Measurements from ENCODE around the gene ETDB. TPM values are rescaled to one million over a fixed set of nuclear protein-coding genes. Genes with fewer than 3 reads are reported as not detected.
A peak's percentile ranks its signal among the peaks of the same experiment; 100 is the strongest.

Gene ETDB
- total RNA-seq, 1 donor from 2014 or later: not detected

DNA sequence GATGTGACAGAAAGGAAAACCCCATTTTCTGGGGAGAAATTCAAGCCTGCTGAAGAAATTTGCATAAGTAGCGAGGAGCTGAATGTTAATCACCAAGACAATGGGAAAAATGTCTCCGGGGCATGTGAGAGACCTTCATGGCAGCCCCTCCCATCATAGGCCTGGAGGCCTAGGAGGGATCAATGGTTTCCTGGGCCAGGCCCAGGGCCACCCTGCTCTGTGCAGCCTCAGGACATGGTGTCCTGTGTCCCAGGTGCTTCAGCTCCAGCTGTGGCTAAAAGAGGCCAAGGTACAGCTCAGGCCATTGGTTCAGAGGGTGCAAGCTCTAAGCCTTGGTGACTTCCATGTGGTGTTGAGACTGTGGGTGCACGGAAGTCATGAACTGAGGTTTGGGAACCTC lies 31.2 kb downstream of the ETDB start:
- no peaks in the 10 kb centered on the region for H3K36me3 ChIP-seq
- DNase-seq: no peak
- H3K9me3 ChIP-seq (replicated peaks): no peaks in the 10 kb centered on the region
- no peaks in the 10 kb centered on the region for H3K27me3 ChIP-seq (ENCODE audit: low read depth)
- H3K4me3 ChIP-seq: no peak overlapping the region
- TF ChIP-seq, protein P1, sequence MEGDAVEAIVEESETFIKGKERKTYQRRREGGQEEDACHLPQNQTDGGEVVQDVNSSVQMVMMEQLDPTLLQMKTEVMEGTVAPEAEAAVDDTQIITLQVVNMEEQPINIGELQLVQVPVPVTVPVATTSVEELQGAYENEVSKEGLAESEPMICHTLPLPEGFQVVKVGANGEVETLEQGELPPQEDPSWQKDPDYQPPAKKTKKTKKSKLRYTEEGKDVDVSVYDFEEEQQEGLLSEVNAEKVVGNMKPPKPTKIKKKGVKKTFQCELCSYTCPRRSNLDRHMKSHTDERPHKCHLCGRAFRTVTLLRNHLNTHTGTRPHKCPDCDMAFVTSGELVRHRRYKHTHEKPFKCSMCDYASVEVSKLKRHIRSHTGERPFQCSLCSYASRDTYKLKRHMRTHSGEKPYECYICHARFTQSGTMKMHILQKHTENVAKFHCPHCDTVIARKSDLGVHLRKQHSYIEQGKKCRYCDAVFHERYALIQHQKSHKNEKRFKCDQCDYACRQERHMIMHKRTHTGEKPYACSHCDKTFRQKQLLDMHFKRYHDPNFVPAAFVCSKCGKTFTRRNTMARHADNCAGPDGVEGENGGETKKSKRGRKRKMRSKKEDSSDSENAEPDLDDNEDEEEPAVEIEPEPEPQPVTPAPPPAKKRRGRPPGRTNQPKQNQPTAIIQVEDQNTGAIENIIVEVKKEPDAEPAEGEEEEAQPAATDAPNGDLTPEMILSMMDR (IDR thresholded peaks at IDR 0.05; ENCODE audit: borderline replicate concordance): no peak
- no peak overlapping the region for H3K27ac ChIP-seq (replicated peaks)
- intact Hi-C loops (cut with micrococcal nuclease): no loop called here
- H3K4me1 ChIP-seq: no peaks in the 10 kb centered on the region

DNA sequence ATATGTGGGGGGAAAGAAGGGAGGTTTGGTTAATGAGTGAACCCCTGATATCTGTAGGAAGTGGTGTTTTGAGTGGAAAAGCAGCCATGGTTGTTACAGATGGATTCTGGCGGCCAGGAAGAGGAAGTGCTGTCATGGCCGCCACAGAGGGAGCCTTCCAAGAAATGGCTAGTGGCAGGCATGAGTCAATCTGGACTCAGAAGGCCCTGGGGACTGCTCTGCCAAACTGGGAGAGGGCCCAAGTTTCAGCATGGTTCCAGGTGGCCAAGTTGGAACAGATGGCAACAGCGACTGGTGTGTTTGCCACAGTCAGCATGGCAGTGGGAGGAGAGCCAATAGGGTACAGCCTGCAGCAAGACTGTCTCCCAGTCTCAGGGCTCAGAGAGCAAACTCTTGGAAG lies 32.5 kb downstream of the ETDB start:
- intact Hi-C loops (cut with micrococcal nuclease): no loop called here
- DNase-seq: no peak
- Histone ChIP-seq H3K9me3 (replicated peaks) (no peaks in the 10 kb centered on the region), H3K36me3 (no peaks in the 10 kb centered on the region), H3K4me3 (no peak overlapping the region), H3K27me3 (ENCODE audit: low read depth) (no peaks in the 10 kb centered on the region), H3K27ac (replicated peaks) (no peak overlapping the region), H3K4me1 (no peaks in the 10 kb centered on the region)
- TF ChIP-seq, protein P1 (IDR thresholded peaks at IDR 0.05; ENCODE audit: borderline replicate concordance): no peak

DNA sequence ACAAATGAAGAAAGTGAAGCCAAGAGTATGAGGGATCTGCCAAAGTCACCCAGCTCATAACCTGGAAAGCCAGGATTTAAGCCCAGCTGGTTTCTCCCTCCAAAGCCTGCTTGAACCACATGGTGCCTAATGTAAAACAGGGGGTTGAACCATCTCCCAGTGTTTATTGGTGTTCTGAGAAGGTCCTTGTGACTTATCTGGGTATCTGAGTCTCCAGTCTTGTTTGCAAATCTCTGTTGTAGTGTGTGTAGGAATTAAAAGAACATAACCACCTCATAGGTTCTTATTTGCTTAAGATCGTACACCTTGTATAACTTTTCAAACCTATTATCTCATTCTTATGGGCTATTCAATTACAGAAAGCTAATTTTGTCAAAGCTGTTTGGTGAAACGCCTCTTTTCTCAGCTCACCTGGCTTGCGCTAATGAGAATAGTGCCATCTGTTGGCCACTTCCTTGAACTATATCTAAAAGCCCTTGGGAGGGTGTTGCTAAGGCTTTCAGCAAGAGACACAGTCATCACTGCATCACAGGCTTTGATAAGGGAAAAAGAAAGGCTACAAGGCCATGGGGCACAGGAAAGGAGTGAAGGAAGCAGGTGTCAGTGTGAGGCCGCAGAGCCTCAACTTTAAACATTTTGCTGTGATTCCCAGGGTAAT lies 34.0 kb downstream of the ETDB start:
- TF ChIP-seq, protein P1 (IDR thresholded peaks at IDR 0.05; ENCODE audit: borderline replicate concordance): peak; percentile 61
- Histone ChIP-seq H3K4me1 (no peaks in the 10 kb centered on the region), H3K4me3 (no peak overlapping the region), H3K27ac (replicated peaks) (no peak overlapping the region), H3K27me3 (ENCODE audit: low read depth) (no peaks in the 10 kb centered on the region), H3K36me3 (no peaks in the 10 kb centered on the region), H3K9me3 (replicated peaks) (no peaks in the 10 kb centered on the region)
- no peak for DNase-seq
- intact Hi-C loops (cut with micrococcal nuclease): no loop called here

DNA sequence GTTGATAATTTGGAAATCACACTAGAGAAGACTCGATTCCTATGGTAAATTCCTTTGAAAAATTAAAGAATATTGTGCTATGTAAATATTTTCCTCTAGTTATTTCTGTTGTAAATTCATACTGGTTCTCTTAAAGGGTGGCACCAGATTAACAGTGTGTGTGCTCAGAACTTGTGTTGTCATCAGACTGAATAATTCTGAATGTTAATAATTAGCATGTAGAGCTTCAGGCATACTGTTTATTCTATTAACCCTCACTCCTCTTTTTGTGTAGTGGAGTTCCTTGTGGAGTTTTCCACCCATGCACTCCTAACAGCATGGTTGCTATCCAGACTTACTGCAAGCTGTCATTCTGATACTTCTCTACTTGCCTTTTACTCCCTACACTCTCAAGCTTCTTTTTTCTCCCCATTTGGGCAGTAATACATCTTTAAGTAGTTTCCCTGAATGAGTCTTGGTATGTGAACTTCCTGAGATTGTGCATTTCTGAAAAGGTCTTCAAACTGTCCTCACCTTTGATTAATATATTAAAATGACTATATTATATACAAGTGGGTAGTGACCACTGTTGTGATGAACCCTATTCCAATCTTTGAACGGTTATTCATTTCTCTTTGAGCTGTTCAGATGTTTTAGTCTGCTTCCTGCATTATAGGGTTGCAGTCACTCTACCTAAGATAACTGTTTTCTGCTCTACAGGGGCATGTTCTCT lies 38.5 kb downstream of the ETDB start:
- DNase-seq: no peak
- Histone ChIP-seq H3K4me3 (no peak overlapping the region), H3K36me3 (no peaks in the 10 kb centered on the region), H3K27me3 (ENCODE audit: low read depth) (no peaks in the 10 kb centered on the region), H3K4me1 (no peaks in the 10 kb centered on the region), H3K9me3 (replicated peaks) (no peaks in the 10 kb centered on the region), H3K27ac (replicated peaks) (no peak overlapping the region)
- intact Hi-C loops (cut with micrococcal nuclease): no loop called here
- TF ChIP-seq, protein P1 (IDR thresholded peaks at IDR 0.05; ENCODE audit: borderline replicate concordance): no peak

Other genes starting within 250 kb of the ETDB start
- gene MOSPD1, start 205.3 kb downstream of the ETDB start, total RNA-seq: 28.2 TPM
- gene SMIM10, start 129.5 kb downstream of the ETDB start, total RNA-seq: 4.9 TPM
- 14.8 TPM for gene RTL8B, start 98.0 kb downstream of the ETDB start, total RNA-seq
- 281 TPM for gene RTL8C, start 88.2 kb downstream of the ETDB start, total RNA-seq
- 31.8 TPM for gene RTL8A, start 68.4 kb downstream of the ETDB start, total RNA-seq
- gene SMIM10L2B, start 21.8 kb downstream of the ETDB start, total RNA-seq: 2.2 TPM
- not detected for gene CT55, start 50.9 kb upstream of the ETDB start, total RNA-seq
- not detected for gene ETDA, start 131.5 kb upstream of the ETDB start, total RNA-seq
- gene ETDC, start 189.0 kb upstream of the ETDB start, total RNA-seq: not detected
- gene ZNF75D, start 223.6 kb upstream of the ETDB start, total RNA-seq: 3.3 TPM
- 5.2 TPM for gene ZNF449, start 224.3 kb upstream of the ETDB start, total RNA-seq